H1 (cell line): ENCODE results near the gene SYNJ1. TPM values are rescaled to one million over a fixed set of nuclear protein-coding genes. Genes with fewer than 3 reads are reported as not detected.

ENCODE experiments used
- BCL11A ChIP-seq, 2 experiments: IDR thresholded peaks; one replicate each; pipeline ENCODE4 v1.6.1; 2011; ENCODE audit warnings: low read depth in 2 of 2, low read length in 2 of 2, mild to moderate bottlenecking in 2 of 2
- CEBPB ChIP-seq: IDR thresholded peaks from 2 replicates; pipeline ENCODE4 v1.6.1; 2012; ENCODE audit warnings: low read depth, low read length
- EGR1 ChIP-seq: IDR thresholded peaks from 2 replicates; pipeline ENCODE4 v1.6.1; 2011; ENCODE audit warnings: low read depth, low read length, borderline replicate concordance
- RAD21 ChIP-seq, 2 experiments: IDR thresholded peaks in 1 of 2; conservative IDR thresholded peaks in 1 of 2; 2 replicates each; pipeline ENCODE4 v1.6.1; 2011; ENCODE audit warnings: low read depth in 2 of 2, low read length in 2 of 2, improper control_type of control experiment in 1 of 2, inconsistent platforms in 1 of 2, mild to moderate bottlenecking in 1 of 2, moderate library complexity in 1 of 2
- SAP30 ChIP-seq: fragments of 300-600 bp; sonication (generic); IDR thresholded peaks from 2 replicates; pipeline ENCODE4 v1.7.1; 2012; ENCODE audit warnings: low read length, moderate library complexity, mild to moderate bottlenecking, inconsistent platforms; ENCODE audit not compliant: insufficient read depth, insufficient replicate concordance
- polyA plus RNA-seq, 7 experiments: library from polyadenylated mRNA; depleted of rRNA in 3 of 7; stranded (reverse) in 5 of 7; unstranded in 2 of 7; fragments of >200 nt in 5 of 7; fragments of 200-250 nt in 2 of 7; gene quantifications; 1 replicate in 5 of 7; 2 replicates in 1 of 7; 4 replicates in 1 of 7; pipeline versions ENCODE4 v1.2.1 to v1.2.3, GENCODE V29; 2011 to 2013; ENCODE audit warnings: missing spikeins in 2 of 7, mixed read lengths in 2 of 7
- total RNA-seq: library from RNA; stranded (reverse); fragmentation: NEBNext Ultra II Directional; extraction: Animal tissue kit (Norgen Biotek cat#: 25700); gene quantifications from 2 replicates; pipeline ENCODE4 v1.2.1, GENCODE V29; 2021
- TF ChIP-seq, protein P1 (sequence below): IDR thresholded peaks from 2 replicates; pipeline ENCODE4 v1.6.1; 2012; ENCODE audit warnings: inconsistent platforms
- TF ChIP-seq, protein P2 (sequence below): IDR thresholded peaks from 2 replicates; pipeline ENCODE4 v1.6.1; 2011; ENCODE audit warnings: low read depth, mild to moderate bottlenecking, low read length; ENCODE audit not compliant: insufficient read depth

The SYNJ1 gene
- total and polyA plus RNA-seq, 2 of the 8 experiments (the other 6 are each of a cell fraction or from before 2014, with no cell fraction given): 1.3 to 4.3 TPM

DNA sequence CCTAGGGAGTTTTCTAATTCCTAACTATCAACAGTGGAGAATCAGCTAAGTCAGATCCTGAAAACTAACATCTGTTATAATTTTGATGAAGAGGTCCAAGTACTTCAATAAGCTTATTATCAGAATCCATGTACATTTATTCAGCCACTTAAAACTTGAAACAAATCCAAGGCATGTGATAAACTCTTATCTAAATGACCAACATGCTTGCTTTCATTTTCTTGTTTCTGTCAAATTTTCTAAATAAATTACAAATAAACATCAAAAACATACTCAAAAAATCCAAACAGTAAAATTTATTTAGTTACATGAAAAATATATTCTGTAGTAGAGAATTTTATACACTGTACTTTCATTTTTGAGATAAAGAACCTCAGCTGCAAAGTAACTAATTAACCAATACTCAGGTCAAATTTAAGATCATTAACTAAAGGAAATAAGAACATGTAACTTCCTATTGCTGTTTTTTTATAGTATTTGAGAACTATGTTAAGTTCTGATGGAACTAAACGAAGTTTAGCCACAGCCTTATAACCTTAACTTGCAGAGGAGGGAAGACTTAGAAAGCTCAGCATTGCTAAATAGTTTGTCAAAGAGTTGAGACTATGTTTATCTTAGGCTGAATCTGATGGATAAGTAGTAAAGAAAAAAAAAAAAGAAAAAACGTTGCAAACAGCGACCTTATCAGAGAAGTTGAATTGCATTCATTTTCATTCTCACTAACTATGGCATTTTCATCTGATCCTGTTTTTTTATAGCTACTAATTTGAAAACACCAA lies 44.9 kb downstream of the SYNJ1 start (continued):
- TF ChIP-seq RAD21 (IDR thresholded peaks at IDR 0.05 in 1 of 2, conservative IDR thresholded peaks at IDR 0.05 in 1 of 2; ENCODE audit: low read depth in 2 of 2, low read length in 2 of 2) (no peak), EGR1 (no peak), CEBPB (no peak), SAP30 (no peak), BCL11A (IDR thresholded peaks at IDR 0.05; ENCODE audit: low read depth in 2 of 2, low read length in 2 of 2) (no peak)
- TF ChIP-seq, protein P1, sequence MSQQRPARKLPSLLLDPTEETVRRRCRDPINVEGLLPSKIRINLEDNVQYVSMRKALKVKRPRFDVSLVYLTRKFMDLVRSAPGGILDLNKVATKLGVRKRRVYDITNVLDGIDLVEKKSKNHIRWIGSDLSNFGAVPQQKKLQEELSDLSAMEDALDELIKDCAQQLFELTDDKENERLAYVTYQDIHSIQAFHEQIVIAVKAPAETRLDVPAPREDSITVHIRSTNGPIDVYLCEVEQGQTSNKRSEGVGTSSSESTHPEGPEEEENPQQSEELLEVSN: no peak
- TF ChIP-seq, protein P2, sequence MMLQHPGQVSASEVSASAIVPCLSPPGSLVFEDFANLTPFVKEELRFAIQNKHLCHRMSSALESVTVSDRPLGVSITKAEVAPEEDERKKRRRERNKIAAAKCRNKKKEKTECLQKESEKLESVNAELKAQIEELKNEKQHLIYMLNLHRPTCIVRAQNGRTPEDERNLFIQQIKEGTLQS: no peak
